ENCODE results near the gene APH1A. TPM values are rescaled to one million over a fixed set of nuclear protein-coding genes. Genes with fewer than 3 reads are reported as not detected.
A peak's percentile ranks its signal among the peaks of the same experiment; 100 is the strongest.

The APH1A gene
- total and polyA plus RNA-seq, 10 of the 15 experiments (the other 5 are each of a cell fraction or from before 2014, with no cell fraction given), result 6.7 to 130 (median 87.7) TPM

DNA sequence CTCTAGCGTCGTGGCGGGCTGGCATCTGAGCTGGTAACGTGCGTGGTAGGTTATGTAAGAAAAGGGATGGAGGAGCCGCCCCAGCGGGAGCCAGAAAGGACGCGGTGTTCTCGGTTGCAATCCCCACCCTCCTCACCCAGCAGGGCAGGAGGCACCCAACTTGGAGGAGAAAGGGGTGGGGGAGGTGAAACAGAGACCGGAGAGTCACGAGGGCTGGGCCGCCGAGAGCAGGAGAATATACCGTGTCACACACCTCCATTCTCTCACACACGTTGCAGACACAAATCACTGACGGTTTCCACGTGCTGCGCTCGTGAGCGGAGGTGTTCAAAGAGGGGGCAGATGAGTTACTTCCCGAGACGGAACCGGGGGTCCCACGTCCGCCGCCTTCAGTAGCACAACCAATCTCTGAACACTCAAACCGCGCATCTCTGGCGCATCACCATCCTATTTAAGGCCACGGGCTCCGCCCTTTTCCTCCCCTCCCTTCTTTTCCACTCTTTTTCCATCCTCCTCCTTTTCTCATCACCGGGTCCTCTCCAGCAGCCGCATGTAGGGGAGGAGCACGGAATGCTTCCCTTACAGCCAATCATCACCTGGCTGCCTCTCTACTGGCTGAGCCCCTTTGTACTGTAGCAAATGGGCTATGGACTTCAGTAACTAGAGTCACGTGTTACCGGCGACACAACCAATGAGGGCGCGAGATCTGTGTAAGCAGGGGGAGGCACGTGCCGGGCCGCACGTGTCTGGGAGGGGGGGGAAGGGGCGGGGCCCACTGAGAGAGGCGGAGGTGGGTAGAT, 13.1 kb upstream of the APH1A start, which contains the start of gene CIART (continued):
- TF ChIP-seq, protein P1, sequence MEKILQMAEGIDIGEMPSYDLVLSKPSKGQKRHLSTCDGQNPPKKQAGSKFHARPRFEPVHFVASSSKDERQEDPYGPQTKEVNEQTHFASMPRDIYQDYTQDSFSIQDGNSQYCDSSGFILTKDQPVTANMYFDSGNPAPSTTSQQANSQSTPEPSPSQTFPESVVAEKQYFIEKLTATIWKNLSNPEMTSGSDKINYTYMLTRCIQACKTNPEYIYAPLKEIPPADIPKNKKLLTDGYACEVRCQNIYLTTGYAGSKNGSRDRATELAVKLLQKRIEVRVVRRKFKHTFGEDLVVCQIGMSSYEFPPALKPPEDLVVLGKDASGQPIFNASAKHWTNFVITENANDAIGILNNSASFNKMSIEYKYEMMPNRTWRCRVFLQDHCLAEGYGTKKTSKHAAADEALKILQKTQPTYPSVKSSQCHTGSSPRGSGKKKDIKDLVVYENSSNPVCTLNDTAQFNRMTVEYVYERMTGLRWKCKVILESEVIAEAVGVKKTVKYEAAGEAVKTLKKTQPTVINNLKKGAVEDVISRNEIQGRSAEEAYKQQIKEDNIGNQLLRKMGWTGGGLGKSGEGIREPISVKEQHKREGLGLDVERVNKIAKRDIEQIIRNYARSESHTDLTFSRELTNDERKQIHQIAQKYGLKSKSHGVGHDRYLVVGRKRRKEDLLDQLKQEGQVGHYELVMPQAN (conservative IDR thresholded peaks at IDR 0.05), result no peak
- TF ChIP-seq HDAC6 (IDR thresholded peaks at IDR 0.05; ENCODE audit: unreplicated experiment) (no peak), ZNF384 (IDR thresholded peaks at IDR 0.05; ENCODE audit: borderline replicate concordance, low read depth, low read length) (no peak), IKZF2 (IDR thresholded peaks at IDR 0.05) (no peak), ZZZ3 (IDR thresholded peaks at IDR 0.05; ENCODE audit: control insufficient read depth, insufficient read length, low read depth) (no peak), WRNIP1 (IDR thresholded peaks at IDR 0.05; ENCODE audit: borderline replicate concordance, low read depth, low read length) (no peak), LARP7 (IDR thresholded peaks at IDR 0.05) (no peak), ESRRA (IDR thresholded peaks at IDR 0.05; ENCODE audit: low read length) (no peak), RAD51 (IDR thresholded peaks at IDR 0.05) (peak; percentile 81), EGR1 (IDR thresholded peaks at IDR 0.05; ENCODE audit: borderline replicate concordance in 1 of 2, low read depth in 2 of 2, low read length in 2 of 2) (no peak), ZNF622 (IDR thresholded peaks at IDR 0.05) (no peak)
- TF ChIP-seq, protein P2, sequence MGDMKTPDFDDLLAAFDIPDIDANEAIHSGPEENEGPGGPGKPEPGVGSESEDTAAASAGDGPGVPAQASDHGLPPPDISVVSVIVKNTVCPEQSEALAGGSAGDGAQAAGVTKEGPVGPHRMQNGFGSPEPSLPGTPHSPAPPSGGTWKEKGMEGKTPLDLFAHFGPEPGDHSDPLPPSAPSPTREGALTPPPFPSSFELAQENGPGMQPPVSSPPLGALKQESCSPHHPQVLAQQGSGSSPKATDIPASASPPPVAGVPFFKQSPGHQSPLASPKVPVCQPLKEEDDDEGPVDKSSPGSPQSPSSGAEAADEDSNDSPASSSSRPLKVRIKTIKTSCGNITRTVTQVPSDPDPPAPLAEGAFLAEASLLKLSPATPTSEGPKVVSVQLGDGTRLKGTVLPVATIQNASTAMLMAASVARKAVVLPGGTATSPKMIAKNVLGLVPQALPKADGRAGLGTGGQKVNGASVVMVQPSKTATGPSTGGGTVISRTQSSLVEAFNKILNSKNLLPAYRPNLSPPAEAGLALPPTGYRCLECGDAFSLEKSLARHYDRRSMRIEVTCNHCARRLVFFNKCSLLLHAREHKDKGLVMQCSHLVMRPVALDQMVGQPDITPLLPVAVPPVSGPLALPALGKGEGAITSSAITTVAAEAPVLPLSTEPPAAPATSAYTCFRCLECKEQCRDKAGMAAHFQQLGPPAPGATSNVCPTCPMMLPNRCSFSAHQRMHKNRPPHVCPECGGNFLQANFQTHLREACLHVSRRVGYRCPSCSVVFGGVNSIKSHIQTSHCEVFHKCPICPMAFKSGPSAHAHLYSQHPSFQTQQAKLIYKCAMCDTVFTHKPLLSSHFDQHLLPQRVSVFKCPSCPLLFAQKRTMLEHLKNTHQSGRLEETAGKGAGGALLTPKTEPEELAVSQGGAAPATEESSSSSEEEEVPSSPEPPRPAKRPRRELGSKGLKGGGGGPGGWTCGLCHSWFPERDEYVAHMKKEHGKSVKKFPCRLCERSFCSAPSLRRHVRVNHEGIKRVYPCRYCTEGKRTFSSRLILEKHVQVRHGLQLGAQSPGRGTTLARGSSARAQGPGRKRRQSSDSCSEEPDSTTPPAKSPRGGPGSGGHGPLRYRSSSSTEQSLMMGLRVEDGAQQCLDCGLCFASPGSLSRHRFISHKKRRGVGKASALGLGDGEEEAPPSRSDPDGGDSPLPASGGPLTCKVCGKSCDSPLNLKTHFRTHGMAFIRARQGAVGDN (IDR thresholded peaks at IDR 0.05), result no peak
- TF ChIP-seq, protein P3, sequence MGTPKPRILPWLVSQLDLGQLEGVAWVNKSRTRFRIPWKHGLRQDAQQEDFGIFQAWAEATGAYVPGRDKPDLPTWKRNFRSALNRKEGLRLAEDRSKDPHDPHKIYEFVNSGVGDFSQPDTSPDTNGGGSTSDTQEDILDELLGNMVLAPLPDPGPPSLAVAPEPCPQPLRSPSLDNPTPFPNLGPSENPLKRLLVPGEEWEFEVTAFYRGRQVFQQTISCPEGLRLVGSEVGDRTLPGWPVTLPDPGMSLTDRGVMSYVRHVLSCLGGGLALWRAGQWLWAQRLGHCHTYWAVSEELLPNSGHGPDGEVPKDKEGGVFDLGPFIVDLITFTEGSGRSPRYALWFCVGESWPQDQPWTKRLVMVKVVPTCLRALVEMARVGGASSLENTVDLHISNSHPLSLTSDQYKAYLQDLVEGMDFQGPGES (IDR thresholded peaks at IDR 0.05), result no peak
- TF ChIP-seq, protein P4, sequence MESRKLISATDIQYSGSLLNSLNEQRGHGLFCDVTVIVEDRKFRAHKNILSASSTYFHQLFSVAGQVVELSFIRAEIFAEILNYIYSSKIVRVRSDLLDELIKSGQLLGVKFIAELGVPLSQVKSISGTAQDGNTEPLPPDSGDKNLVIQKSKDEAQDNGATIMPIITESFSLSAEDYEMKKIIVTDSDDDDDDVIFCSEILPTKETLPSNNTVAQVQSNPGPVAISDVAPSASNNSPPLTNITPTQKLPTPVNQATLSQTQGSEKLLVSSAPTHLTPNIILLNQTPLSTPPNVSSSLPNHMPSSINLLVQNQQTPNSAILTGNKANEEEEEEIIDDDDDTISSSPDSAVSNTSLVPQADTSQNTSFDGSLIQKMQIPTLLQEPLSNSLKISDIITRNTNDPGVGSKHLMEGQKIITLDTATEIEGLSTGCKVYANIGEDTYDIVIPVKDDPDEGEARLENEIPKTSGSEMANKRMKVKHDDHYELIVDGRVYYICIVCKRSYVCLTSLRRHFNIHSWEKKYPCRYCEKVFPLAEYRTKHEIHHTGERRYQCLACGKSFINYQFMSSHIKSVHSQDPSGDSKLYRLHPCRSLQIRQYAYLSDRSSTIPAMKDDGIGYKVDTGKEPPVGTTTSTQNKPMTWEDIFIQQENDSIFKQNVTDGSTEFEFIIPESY (IDR thresholded peaks at IDR 0.05), result 0 out of 2 replicates have a peak, but pooled peaks have one; percentile 8
- TF ChIP-seq, protein P5, sequence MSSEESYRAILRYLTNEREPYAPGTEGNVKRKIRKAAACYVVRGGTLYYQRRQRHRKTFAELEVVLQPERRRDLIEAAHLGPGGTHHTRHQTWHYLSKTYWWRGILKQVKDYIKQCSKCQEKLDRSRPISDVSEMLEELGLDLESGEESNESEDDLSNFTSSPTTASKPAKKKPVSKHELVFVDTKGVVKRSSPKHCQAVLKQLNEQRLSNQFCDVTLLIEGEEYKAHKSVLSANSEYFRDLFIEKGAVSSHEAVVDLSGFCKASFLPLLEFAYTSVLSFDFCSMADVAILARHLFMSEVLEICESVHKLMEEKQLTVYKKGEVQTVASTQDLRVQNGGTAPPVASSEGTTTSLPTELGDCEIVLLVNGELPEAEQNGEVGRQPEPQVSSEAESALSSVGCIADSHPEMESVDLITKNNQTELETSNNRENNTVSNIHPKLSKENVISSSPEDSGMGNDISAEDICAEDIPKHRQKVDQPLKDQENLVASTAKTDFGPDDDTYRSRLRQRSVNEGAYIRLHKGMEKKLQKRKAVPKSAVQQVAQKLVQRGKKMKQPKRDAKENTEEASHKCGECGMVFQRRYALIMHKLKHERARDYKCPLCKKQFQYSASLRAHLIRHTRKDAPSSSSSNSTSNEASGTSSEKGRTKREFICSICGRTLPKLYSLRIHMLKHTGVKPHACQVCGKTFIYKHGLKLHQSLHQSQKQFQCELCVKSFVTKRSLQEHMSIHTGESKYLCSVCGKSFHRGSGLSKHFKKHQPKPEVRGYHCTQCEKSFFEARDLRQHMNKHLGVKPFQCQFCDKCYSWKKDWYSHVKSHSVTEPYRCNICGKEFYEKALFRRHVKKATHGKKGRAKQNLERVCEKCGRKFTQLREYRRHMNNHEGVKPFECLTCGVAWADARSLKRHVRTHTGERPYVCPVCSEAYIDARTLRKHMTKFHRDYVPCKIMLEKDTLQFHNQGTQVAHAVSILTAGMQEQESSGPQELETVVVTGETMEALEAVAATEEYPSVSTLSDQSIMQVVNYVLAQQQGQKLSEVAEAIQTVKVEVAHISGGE (CRISPR knock-in tag; IDR thresholded peaks at IDR 0.05), result no peak
